HL-60 (cell line): ENCODE data around the gene HSPA13.

ENCODE experiments used
- DNase-seq, 2 experiments: peaks; one replicate each; pipeline ENCODE4 v3.0.0-alpha.2; 2010 to 2020; ENCODE audit warnings: low read depth in 1 of 2, low spot score in 1 of 2
- H3K27ac ChIP-seq: fragments of 250-450 bp; sonication (Bioruptor Pico); replicated peaks from 2 replicates; pipeline ENCODE4 v1.5.1; 2020; ENCODE audit warnings: mild to moderate bottlenecking, moderate library complexity
- H3K27me3 ChIP-seq: fragments of 250-450 bp; sonication (Bioruptor Pico); 2 replicates; pipeline ENCODE4 v1.5.1; 2021; ENCODE audit warnings: mild to moderate bottlenecking, moderate library complexity; ENCODE audit not compliant: insufficient read depth, poor library complexity, severe bottlenecking
- H3K4me3 ChIP-seq: replicated peaks from 2 replicates; pipeline ENCODE4 v1.5.1; 2011; ENCODE audit warnings: mild to moderate bottlenecking, control low read depth, low read length; ENCODE audit not compliant: insufficient read depth
- GABPA ChIP-seq: IDR thresholded peaks from 2 replicates; pipeline ENCODE4 v1.6.1; 2012; ENCODE audit warnings: low read depth
- POLR2AphosphoS5 ChIP-seq: IDR thresholded peaks from 2 replicates; pipeline ENCODE4 v1.6.1; 2012; ENCODE audit warnings: low read depth
- SPI1 ChIP-seq: IDR thresholded peaks from 2 replicates; pipeline ENCODE4 v1.6.1; 2012; ENCODE audit warnings: low read depth, mild to moderate bottlenecking, borderline replicate concordance
- TF ChIP-seq, protein P1 (sequence below): IDR thresholded peaks from 2 replicates; pipeline ENCODE4 v1.6.1; 2012; ENCODE audit warnings: low read depth; ENCODE audit not compliant: insufficient replicate concordance
- TF ChIP-seq, protein P2 (sequence below): IDR thresholded peaks from one replicate; pipeline ENCODE4 v1.5.1; 2011; ENCODE audit warnings: low read length, control low read depth, inconsistent platforms; ENCODE audit not compliant: insufficient read depth

Gene HSPA13

DNA sequence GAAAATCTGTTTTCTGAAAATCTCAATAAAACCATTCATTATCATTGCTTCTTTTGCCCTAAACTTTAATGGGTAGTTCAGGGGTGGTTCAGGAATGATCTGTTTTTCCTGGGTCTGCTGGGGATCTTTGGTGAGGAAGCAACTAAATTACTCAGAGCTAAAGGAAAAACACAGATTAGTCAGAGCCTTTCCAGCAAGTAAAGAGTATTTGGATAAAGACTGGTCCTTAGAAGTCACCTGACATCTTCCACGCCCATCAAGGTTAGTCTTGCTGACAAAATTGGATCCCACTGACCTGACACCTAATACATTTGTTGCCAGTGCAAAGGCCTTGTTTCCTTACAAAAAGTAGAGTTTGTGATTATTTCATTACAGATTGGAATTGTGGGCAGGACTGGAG, 24.2 kb downstream of the HSPA13 start:
- H3K27me3 ChIP-seq = no peaks in the 10 kb centered on the region
- TF ChIP-seq, protein P1, sequence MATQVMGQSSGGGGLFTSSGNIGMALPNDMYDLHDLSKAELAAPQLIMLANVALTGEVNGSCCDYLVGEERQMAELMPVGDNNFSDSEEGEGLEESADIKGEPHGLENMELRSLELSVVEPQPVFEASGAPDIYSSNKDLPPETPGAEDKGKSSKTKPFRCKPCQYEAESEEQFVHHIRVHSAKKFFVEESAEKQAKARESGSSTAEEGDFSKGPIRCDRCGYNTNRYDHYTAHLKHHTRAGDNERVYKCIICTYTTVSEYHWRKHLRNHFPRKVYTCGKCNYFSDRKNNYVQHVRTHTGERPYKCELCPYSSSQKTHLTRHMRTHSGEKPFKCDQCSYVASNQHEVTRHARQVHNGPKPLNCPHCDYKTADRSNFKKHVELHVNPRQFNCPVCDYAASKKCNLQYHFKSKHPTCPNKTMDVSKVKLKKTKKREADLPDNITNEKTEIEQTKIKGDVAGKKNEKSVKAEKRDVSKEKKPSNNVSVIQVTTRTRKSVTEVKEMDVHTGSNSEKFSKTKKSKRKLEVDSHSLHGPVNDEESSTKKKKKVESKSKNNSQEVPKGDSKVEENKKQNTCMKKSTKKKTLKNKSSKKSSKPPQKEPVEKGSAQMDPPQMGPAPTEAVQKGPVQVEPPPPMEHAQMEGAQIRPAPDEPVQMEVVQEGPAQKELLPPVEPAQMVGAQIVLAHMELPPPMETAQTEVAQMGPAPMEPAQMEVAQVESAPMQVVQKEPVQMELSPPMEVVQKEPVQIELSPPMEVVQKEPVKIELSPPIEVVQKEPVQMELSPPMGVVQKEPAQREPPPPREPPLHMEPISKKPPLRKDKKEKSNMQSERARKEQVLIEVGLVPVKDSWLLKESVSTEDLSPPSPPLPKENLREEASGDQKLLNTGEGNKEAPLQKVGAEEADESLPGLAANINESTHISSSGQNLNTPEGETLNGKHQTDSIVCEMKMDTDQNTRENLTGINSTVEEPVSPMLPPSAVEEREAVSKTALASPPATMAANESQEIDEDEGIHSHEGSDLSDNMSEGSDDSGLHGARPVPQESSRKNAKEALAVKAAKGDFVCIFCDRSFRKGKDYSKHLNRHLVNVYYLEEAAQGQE = no peak
- TF ChIP-seq GABPA (no peak), POLR2AphosphoS5 (no peak), SPI1 (no peak)
- TF ChIP-seq, protein P2, sequence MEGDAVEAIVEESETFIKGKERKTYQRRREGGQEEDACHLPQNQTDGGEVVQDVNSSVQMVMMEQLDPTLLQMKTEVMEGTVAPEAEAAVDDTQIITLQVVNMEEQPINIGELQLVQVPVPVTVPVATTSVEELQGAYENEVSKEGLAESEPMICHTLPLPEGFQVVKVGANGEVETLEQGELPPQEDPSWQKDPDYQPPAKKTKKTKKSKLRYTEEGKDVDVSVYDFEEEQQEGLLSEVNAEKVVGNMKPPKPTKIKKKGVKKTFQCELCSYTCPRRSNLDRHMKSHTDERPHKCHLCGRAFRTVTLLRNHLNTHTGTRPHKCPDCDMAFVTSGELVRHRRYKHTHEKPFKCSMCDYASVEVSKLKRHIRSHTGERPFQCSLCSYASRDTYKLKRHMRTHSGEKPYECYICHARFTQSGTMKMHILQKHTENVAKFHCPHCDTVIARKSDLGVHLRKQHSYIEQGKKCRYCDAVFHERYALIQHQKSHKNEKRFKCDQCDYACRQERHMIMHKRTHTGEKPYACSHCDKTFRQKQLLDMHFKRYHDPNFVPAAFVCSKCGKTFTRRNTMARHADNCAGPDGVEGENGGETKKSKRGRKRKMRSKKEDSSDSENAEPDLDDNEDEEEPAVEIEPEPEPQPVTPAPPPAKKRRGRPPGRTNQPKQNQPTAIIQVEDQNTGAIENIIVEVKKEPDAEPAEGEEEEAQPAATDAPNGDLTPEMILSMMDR = no peak
- H3K4me3 ChIP-seq = no peak overlapping the region
- no peak for DNase-seq
- no peak overlapping the region for H3K27ac ChIP-seq

DNA sequence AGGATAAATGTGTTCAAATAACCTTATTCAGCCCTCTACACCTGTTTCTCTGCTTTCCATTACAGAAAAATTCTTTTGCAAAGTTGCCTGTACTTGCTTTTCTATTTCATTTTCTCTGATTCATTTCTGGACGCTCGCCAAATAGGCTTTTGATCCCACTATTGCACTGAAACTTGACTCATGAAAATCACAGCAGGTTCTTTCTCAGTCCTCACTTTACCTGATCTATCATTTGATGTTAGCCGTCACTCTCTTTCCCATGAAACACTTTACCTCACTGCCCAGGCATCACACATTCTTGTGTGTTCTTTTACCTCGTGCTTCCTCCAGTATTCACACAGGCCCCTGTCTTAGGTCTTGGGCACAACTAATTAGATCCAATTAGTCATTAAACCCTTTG, 26.2 kb downstream of the HSPA13 start:
- Histone ChIP-seq H3K27me3 (no peaks in the 10 kb centered on the region), H3K27ac (no peak overlapping the region), H3K4me3 (no peak overlapping the region)
- TF ChIP-seq, protein P1 = no peak
- no peak for TF ChIP-seq SPI1
- TF ChIP-seq GABPA = no peak
- TF ChIP-seq, protein P2 = no peak
- TF ChIP-seq POLR2AphosphoS5 = no peak
- DNase-seq = no peak

DNA sequence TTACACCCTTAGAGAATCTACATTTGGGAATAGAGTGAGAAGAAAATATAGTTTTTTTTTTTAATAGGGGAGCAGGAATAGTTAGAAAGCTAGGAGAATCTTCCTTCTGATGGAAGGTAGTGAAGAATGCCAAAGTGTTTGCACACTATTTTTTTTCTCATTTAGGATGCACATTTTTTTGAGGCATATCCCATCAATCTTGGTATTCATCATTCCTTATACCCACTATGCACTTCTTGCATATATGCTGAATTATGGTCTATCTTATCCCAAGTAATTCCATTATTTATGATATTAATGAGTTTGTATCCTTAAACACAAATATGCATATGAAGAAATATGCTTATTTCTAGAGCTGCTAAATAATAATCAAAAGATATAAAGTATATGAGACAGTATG, 28.4 kb downstream of the HSPA13 start:
- no peak overlapping the region for H3K4me3 ChIP-seq
- H3K27ac ChIP-seq = no peak overlapping the region
- TF ChIP-seq, protein P2 = no peak
- TF ChIP-seq POLR2AphosphoS5 = no peak
- no peak for TF ChIP-seq GABPA
- TF ChIP-seq, protein P1 = no peak
- TF ChIP-seq SPI1 = no peak
- H3K27me3 ChIP-seq = no peaks in the 10 kb centered on the region
- no peak for DNase-seq
